ENCODE results near the gene CDH24.

- TF ChIP-seq EP300 (IDR thresholded peaks at IDR 0.05) (no peak), POLR2A (IDR thresholded peaks at IDR 0.05; ENCODE audit: low read depth) (no peak)
- TF ChIP-seq, protein P1, sequence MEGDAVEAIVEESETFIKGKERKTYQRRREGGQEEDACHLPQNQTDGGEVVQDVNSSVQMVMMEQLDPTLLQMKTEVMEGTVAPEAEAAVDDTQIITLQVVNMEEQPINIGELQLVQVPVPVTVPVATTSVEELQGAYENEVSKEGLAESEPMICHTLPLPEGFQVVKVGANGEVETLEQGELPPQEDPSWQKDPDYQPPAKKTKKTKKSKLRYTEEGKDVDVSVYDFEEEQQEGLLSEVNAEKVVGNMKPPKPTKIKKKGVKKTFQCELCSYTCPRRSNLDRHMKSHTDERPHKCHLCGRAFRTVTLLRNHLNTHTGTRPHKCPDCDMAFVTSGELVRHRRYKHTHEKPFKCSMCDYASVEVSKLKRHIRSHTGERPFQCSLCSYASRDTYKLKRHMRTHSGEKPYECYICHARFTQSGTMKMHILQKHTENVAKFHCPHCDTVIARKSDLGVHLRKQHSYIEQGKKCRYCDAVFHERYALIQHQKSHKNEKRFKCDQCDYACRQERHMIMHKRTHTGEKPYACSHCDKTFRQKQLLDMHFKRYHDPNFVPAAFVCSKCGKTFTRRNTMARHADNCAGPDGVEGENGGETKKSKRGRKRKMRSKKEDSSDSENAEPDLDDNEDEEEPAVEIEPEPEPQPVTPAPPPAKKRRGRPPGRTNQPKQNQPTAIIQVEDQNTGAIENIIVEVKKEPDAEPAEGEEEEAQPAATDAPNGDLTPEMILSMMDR (IDR thresholded peaks at IDR 0.05), result no peak
Observed at GRCh38 chr14:23045419-23046357, 11.6 kb downstream of the CDH24 start.
